ENCODE results near the gene SMCO1.
A peak's percentile ranks its signal among the peaks of the same experiment; 100 is the strongest.
"Not testable (repeated sequence)": the region's sequence is repeated elsewhere in the genome, so short reads cannot be mapped to it uniquely, and the experiment has no call there.

Gene SMCO1, protein sequence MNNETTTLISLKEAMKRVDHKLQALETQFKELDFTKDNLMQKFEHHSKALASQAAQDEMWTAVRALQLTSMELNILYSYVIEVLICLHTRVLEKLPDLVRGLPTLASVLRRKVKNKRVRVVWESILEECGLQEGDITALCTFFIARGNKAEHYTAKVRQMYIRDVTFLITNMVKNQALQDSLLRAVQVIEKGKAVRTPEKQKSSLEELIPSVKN

DNA sequence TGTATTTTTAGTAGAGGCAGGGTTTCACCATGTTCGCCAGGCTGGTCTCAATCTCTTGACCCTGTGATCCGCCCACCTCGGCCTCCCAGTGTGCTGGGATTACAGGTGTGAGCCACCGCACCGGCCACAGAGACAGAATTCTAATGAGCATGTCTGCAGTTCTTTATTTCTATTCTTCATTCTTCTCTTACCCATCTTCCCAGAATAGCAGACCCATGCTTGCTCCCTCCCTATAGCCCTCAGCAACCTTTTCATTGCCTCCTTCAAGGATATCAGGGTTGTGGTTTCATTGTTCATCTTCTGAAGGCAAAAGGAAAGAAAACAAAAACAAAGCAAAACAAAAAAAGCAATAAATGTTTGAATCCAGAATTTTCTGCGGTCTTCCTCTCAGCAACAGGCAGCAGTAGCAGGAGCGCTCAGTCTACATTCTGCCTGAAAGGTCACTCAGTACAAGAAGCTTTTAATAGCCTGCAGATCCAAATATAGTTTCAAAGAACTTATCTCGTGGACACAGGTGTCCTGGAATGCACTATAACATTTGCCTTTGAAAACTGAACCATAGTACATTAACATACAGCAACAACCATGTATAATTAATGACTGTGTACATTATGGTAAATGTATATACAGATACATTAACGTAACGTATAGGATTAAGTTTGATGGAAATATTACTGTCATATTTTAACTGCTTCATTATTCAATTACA is at the start of gene SMCO1:
SMCO1 (minus strand) TSS at position 434 of the 709 bp plus-strand sequence; CDS start at position 297, 137 bp downstream.
- DNase-seq (ENCODE audit: low read depth): no peak

DNA sequence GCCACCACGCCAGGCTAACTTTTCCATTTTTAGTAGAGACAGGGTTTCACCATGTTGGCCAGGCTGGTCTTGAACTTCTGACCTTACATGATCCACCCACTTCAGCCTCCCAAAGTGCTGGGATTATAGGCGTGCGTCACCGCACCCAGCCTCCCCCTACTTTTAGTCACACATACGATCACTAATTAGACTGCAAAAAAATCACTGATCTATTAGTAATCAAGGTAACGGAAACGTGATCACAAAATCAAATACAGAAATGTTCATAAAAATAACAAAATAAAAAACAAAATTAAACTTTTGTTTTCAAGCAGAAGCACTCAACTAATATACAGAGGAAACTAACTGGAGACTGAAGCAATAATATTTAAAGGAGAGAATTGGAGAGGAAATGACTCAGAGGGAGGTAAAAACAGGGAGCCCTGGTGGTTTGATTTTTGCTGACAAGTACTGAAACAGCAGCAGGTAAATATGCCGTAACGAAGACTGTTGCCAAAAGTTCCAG is 48.6 kb upstream of the SMCO1 start:
- no peak for DNase-seq (ENCODE audit: low read depth)

DNA sequence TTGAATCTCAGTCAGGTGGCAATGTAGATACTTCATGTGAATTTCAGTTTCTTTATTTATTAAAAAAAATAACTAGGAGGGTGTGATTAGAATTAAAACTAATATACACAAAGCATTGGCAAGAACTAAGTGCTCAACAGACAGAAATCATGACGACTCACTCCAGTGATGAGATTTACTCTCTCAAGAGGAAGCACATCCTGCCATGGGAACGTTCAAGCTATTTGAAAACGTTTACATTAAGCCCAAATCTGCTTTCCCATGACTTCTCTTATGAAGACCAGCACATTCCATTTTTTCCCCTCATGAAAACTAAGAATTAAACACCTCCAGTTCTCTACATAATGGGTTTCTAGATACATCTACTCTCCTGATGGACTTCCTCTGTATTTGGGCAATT is 44.7 kb upstream of the SMCO1 start:
- no peak for DNase-seq (ENCODE audit: low read depth)

DNA sequence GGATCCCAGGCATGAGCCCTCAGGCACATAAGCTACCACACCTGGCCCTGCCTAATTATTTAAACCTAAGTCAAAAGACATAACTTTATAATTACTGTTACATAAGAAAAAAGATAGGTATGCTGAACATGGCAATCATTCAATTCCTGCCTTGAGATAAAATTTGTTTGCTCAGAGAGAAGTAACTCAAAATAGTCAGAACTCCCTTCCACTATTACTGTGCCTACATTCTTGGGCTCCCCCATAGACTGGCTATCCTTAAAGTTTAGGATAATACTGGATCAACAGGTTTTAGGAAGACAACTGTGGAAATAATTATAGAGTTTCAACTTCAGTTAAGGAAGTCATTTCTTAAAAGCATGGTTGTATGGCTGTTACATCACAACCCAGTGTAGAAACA is 43.3 kb upstream of the SMCO1 start:
- no peak for DNase-seq (ENCODE audit: low read depth)

DNA sequence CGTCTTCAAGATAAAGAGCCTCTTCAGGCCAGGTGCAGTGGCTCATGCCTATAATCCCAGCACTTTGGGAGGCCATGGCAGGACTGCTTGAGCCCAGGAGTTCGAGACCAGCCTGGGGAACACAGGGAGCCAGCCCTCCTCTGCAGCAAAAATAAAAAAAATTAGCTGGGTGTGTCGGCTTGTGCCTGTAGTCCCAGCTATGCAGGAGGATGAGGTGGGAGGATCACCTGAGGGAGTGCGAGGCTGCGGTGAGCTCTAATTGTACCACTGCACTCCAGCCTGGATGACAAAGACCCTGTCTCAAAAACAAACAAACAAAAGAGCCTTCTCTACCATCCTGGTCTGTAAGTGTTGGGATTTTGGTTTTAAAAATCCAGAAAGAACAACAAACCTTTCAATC is 42.1 kb upstream of the SMCO1 start:
- DNase-seq (ENCODE audit: low read depth): no peak

DNA sequence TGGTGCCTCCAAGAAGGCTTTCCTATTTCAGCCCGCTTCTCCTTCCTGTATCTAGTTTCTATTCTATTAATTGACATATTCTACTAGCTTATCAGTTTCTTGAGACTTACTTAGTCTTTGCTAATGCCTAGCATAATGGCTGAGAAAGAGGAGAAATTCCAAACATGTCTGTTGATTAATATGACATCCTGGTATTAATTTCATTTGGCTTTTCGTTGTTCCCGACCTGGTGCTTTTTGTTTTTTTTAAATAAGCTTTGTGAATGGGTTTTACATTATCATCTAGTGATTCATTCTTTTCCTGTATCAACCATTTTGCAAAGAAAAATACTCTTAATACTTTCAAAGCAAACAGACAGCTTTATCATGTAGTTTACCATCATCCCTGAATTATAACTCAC is 40.1 kb upstream of the SMCO1 start:
- DNase-seq (ENCODE audit: low read depth): no peak

DNA sequence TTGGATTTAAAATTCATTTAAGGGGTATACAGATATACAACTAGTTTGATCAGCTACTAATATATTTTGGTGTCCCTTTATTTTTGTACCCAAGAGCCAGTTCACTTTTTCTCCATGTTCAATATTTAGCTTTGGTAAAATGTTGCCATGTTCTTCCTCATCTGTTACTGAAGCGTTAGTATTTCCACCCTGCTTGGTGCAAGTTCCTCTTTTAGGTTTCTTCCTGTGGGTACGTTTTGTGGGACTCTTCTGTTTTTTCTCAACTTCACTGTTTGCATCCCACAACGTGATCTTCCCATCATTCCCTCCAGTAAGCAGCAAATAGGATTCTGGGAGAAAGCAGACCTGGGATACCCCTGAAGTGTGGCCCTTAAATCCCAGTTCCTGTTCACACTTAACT is 39.1 kb upstream of the SMCO1 start:
- DNase-seq (ENCODE audit: low read depth): no peak

DNA sequence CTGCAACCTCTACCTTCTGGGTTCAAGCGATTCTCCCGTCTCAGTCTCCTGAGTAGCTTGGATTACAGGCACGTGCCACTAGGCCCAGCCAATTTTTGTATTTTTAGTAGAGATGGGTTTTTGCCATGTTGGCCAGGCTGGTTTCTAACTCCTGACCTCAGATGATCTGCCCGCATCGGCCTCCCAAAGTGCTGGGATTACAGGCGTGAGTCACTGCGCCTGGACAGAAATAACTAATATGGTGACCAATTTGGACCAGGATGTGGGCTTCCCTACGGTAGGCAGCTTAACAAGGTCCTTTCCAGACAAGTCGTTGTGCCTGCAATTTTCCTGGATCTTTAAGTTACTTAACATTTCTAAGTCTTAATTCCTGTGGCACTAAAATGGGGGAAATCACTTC is 38.4 kb upstream of the SMCO1 start:
- DNase-seq (ENCODE audit: low read depth): no peak

DNA sequence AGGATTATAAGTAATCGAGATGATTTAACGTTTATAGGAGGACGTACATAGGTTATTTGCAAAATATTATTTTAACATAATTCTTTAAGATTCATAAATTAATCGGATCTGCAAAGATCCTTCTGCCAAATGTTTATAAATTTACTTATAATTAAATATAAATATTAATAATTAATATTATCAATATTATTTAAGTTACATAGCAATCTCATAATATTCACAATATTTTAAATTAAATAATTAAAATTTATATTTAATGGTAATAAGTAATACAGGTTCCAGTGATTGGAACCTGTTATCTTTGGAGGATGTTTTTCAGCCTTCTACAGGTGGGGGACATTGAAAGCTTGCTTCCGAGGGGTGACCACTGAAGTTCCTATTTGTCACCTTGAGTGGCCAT is 37.1 kb upstream of the SMCO1 start:
- no peak for DNase-seq (ENCODE audit: low read depth)

DNA sequence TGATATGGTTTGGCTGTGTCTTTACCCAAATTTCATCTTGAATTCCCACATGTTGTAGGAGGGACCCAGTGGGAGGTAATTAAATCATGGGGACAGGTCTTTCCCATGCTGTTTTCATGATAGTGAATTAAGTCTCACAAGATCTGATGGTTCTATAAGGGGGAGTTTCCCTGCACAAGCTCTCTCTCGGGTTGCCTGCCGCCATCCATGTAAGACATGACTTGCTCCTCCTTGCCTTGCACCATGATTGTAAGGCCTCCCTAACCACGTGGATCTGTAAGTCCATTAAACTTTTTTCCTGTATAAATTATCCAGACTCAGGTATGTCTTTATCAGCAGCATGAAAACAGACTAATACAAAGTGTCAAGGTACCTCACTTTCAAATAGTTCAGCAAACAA is 35.0 kb upstream of the SMCO1 start:
- DNase-seq (ENCODE audit: low read depth): not testable (repeated sequence)

DNA sequence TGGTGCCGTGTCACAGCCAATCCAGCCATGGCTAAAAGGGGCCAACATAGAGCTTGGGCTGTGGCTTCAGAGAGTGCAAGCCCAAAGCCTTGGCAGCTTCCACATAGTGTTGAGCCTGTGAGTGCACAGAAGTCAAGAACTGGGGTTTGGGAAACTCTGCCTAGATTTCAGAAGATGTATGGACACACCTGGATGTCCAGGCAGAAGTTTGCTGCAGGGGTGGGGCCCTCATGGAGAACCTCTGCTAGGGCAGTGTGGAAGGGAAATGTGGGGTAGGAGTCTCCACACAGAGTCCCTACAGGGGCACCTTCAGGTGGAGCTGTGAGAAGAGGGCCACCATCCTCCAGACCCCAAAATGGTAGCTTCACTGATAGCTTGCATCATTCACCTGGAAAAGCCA is 34.2 kb upstream of the SMCO1 start:
- DNase-seq (ENCODE audit: low read depth): not testable (repeated sequence)

DNA sequence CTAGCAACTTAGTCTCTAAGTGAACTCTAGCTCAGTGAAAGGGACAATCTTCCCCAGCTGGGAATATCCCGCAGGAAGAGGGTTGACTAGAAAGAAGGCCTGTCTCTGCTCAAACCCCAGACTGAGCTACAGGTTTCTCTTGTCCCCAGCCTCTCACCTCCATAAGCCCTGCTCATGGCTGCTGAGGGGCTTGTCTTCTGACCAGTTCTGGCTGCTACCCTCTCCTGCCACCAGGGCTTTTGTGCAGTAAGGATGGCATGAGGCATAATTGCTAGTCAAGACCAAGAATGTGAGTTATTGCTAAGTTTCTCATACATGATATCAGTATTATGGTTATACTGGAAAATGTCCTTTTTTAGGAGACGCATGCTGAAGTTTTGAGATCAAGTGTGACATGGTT is 31.9 kb upstream of the SMCO1 start:
- DNase-seq (ENCODE audit: low read depth): no peak

DNA sequence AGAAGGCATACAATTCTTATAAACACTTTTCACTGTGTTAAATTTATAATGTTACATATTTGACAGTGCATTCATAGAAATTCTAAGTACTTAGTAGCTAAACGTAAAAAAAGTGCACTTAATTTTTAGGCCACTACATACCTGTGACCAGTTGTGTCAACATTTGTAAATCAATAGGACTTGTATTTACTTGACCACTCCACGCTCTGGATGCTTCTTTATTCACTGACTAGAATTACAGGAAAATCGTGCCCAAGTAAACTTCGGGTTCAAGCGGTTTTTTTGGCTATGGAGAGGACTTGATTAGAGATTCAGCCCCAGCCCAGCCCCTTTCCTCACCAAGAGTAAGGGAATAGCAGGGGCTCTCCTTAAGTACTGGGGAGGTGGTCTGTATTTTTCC is 31.4 kb upstream of the SMCO1 start:
- DNase-seq (ENCODE audit: low read depth): no peak

DNA sequence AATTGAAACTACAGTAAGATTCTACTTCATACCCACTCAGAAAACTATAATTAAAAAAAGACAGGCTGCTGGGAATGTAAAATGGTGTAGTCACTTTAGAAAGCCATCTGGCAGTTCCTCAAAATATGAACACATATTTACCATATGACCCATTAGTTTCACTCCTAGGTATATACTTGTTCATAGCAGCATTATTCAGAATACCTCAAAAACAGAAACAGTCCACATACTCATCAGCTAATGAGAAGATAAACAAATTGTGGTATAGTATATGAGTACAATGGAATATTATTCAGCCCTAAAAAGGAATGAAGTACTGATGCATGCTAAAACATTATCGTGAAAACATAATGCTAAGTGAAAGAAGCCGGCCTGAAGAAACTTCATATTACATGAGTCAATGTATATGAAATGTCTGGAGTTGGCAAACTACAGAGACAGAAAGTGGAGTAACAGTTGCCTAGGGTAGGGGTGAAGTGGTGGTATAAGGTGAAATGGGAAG is 29.4 kb upstream of the SMCO1 start:
- no peak for DNase-seq (ENCODE audit: low read depth)

DNA sequence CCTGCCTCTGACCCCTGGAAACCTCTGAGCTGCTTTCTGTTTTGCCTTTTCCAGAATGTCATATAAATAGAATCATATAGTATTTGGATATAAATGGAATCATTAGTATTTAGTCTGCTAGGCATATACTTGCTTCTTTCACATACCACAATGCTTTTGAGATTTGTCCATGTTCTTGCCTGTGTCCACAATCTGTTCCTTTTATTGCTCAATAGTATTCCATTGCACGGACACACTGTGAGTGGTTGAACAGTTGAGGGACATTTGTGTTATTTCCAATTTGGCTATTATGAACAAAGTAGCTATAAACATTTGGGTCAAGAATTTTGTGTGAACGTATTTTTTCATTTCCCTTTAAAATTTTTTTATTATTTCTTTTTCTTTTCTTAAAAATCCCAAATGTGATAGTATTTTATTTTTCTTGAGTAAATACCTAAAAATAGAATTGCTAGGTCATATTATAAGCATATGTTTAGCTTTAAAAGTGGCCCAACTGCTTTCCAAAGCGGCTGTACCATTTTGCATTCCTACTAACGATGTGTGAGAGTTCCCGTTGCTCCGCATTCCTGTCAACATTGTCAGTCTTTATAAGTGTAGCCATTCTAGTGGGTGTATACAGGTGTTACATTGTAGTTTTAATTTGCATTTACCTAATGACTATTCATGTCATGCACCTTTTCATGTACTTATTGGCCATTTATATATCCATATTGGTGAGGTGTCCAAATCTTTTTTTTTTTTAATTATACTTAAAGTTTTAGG is 26.7 kb upstream of the SMCO1 start:
- DNase-seq (ENCODE audit: low read depth): no peak

DNA sequence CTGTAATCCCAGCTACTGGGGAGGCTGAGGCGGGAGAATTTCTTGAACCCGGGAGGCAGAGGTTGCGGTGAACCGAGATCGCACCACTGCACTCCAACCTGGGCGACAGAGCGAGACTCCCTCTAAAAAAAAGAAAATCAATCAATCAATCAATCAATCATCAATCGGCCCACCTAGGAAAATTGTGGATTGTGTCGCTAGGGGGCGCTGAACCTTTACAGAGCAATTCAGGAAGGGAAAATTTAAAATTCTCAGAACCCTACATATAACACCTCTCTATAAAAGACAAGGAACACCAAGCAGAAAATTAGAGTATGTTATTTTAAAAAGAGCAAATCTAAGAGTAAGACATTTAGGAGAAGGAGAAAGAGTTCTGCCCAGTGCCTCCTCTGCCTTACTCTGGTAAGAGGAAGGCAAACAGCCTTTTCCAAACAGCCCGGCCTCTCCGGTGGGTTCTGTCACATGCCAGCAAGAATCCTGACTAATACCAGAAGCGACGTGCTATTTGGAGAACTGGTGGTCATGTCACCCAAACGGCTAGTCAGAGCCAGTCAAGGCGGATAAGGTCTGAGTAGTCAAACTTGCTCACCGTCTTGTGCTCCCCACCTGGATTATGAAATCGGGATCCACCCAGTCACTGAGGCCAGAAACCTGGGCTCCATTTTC is 22.3 kb upstream of the SMCO1 start:
- no peak for DNase-seq (ENCODE audit: low read depth)

DNA sequence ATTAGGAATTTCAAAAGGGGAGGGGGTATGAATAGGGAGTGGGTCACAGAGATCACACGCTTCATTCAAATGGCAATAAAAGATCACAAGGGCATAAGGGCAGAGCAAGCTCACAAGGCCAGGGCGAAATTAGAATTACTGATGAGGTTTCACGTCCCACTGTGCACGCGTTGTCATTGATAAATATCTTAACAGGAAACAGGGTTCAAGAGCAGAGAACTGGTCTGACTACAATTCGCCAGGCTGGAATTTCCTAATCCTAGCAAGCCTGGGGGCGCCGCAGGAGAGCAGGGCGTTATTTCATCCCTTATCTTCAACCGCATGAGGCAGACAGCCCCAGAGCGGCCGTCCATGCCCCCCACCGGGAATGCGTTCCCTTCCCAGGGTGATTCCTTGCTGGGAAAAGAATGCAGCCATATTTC is 18.1 kb upstream of the SMCO1 start:
- no peak for DNase-seq (ENCODE audit: low read depth)

DNA sequence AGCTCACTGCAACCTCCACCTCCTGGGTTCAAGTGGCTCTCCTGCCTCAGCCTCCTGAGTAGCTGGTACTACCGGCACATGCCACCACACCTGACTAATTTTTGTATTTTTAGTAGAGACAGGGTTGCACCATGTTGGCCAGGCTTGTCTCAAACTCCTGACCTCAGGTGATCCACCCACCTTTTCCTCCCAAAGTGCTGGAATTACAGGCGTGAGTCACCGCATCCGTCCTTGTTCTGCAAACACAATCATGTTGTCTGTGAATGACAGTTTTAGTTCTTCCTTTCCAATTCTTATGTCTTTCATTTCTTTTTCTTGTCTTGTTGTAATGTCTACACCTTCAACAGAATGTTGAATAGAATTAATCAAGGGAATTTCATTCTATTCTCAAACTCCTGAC is 16.3 kb upstream of the SMCO1 start:
- no peak for DNase-seq (ENCODE audit: low read depth)

DNA sequence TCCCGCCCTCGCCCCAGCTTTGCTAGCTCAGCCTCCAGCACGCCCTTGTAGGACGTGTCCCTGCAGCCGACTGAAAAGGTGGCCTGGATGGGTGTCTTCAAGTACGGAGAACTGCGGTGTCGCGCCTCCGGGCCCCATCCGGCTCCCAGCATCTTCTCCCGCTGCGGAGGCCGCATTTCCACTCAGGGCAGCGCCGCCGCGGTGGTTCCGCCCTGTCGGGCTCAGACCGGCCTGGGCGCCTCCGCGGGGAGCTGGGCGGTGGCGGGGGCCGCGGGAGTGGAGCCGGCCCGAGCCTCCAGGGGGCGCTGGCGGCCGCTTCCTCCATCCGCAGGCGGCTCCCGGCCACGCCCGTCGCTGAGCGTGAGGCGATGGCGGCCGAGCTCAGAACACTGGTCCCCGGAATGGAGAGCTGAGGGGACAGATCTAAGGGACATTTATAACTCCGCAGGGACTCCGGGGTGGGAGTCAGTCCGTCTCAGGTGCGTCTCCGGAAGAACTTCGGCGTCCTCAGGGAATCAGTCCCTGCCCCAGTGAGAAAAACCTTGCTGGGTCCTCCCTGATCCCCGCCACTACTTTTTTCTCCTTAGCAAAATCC is 13.6 kb upstream of the SMCO1 start:
- peak; percentile 47 for DNase-seq (ENCODE audit: low read depth)

DNA sequence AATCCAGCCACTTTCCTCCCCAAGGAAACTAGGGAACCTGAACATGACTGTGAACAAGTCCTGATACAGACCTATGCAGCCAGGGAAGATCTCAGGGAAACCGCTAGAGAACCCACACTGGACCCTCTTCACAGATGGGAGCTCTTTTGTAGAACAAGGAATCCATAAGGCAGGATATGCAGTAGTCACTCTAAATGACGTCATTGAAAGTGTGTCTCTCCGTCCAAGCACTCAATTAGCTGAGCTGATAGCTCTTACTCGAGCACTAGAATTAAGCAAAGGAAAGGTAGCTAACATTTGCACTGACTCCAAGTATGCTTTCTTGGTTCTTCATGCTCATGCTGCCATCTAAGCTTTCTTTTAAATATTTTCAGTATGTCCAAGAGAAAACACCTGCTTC is 10.0 kb upstream of the SMCO1 start:
- no peak for DNase-seq (ENCODE audit: low read depth)

DNA sequence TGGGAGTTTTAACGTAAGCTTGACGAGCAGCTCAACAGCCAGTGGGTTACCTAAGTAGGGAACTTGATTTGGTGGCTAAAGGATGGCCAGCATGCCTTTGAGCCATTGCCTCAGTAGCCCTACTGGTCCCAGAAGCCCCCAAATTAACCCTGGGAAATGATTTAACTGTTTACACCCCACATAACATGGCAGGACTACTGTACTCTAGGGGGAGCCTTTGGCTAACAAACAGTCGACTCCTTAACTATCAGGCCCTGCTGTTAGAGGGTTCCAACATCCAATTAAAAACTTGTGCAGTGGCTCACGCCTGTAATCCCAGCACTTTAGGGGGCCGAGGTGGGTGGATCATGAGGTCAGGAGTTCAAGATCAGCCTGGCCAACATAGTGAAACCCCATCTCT is 9.4 kb upstream of the SMCO1 start:
- DNase-seq (ENCODE audit: low read depth): no peak

DNA sequence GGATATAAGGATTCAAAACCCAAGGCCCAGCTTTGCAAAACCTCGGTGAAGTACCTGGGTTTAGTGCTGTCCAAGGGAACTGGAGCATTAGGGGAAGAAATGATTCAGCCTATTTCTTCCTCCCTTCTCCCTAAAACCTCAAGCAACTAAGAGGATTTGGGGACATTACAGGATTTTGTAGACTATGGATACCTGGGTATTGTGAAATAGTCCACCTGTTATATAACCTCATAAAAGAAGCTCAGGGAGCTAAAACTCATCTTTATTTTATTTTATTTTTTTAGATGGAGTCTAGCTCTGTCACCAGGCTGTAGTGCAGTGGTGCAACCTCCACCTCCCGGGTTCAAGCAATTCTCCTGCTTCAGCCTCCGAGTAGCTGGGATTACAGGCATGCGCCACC is 8.7 kb upstream of the SMCO1 start:
- DNase-seq (ENCODE audit: low read depth): no peak

All from fibroblast of the conjunctiva (primary cell).